Stimulated activated CD8-positive, alpha-beta memory T cell treated with anti-CD3 and anti-CD28 coated beads, Interleukin-7, amount 100 ng/mL, for 4 hours (primary cell): ENCODE measurements around the gene GRM7.
"Not testable (repeated sequence)": the region's sequence is repeated elsewhere in the genome, so short reads cannot be mapped to it uniquely, and the experiment has no call there.

Experiments
- DNase-seq, 2 donors: peaks; one replicate each; pipeline ENCODE4 v3.0.0-alpha.2; 2020; ENCODE audit warnings: low read depth in 2 of 2

GRM7 gene

GRCh38 chr3:6860954-6861624 is at the start of gene GRM7:
Gene GRM7, plus strand, starts transcription at chr3:6861115.
- DNase-seq = no peak

GRCh38 chr3:6821411-6821810 is 39.5 kb upstream of the GRM7 start:
- no peak for DNase-seq

GRCh38 chr3:6825524-6825923 is 35.4 kb upstream of the GRM7 start:
- DNase-seq = no peak

GRCh38 chr3:6827453-6827852 is 33.5 kb upstream of the GRM7 start:
- no peak for DNase-seq

- DNase-seq = no peak
Observed at GRCh38 chr3:6844723-6845122, 16.2 kb upstream of the GRM7 start.

GRCh38 chr3:6854184-6854583 is 6.7 kb upstream of the GRM7 start:
- no peak for DNase-seq

GRCh38 chr3:6857510-6857909 is 3.4 kb upstream of the GRM7 start:
- DNase-seq = no peak

GRCh38 chr3:6860149-6860953 is 564 bp upstream of the GRM7 start:
- no peak for DNase-seq

- DNase-seq = no peak
Observed at GRCh38 chr3:6861625-6862000, 698 bp downstream of the GRM7 start.

GRCh38 chr3:6862041-6862879 is 1.3 kb downstream of the GRM7 start:
- DNase-seq = no peak

- no peak for DNase-seq
Observed at GRCh38 chr3:6862880-6863195, 1.9 kb downstream of the GRM7 start.

- no peak for DNase-seq
Observed at GRCh38 chr3:6867269-6867668, 6.4 kb downstream of the GRM7 start.

- no peak for DNase-seq
Observed at GRCh38 chr3:6878731-6879130, 17.8 kb downstream of the GRM7 start.

- DNase-seq = no peak
Observed at GRCh38 chr3:6912240-6912639, 51.3 kb downstream of the GRM7 start.

GRCh38 chr3:6915898-6916297 is 55.0 kb downstream of the GRM7 start:
- no peak for DNase-seq

GRCh38 chr3:6921066-6921465 is 60.2 kb downstream of the GRM7 start:
- DNase-seq = no peak

GRCh38 chr3:6921876-6922275 is 61.0 kb downstream of the GRM7 start:
- no peak for DNase-seq

- no peak for DNase-seq
Observed at GRCh38 chr3:6928064-6928463, 67.1 kb downstream of the GRM7 start.

GRCh38 chr3:6929918-6930317 is 69.0 kb downstream of the GRM7 start:
- DNase-seq = no peak

GRCh38 chr3:6935418-6935817 is 74.5 kb downstream of the GRM7 start:
- not testable (repeated sequence) for DNase-seq

GRCh38 chr3:6935970-6936369 is 75.1 kb downstream of the GRM7 start:
- no peak for DNase-seq

- DNase-seq = no peak
Observed at GRCh38 chr3:6962801-6963200, 101.9 kb downstream of the GRM7 start.

GRCh38 chr3:6965881-6966280 is 105.0 kb downstream of the GRM7 start:
- DNase-seq = no peak
